Immature natural killer cell (primary cell): ENCODE measurements around the gene S100A9. TPM values are rescaled to one million over a fixed set of nuclear protein-coding genes. Genes with fewer than 3 reads are reported as not detected.
A peak's percentile ranks its signal among the peaks of the same experiment; 100 is the strongest.
"Not testable (repeated sequence)": the region's sequence is repeated elsewhere in the genome, so short reads cannot be mapped to it uniquely, and the experiment has no call there.

Source experiments
- DNase-seq, 3 donors: peaks; one replicate each; pipeline ENCODE4 v3.0.0; 2022; ENCODE audit warnings: mixed read lengths in 1 of 3
- H3K27ac Mint-ChIP-seq, 6 donors: one replicate each; pipeline ENCODE4 v1.8.0; 2020; ENCODE audit warnings: mixed read lengths in 6 of 6, mild to moderate bottlenecking in 5 of 6, inconsistent platforms in 4 of 6, moderate library complexity in 3 of 6
- H3K27me3 Mint-ChIP-seq, 3 donors: one replicate each; pipeline ENCODE4 v1.8.0; 2020 to 2021; ENCODE audit warnings: low read depth in 3 of 3, mild to moderate bottlenecking in 3 of 3, mixed read lengths in 3 of 3, moderate library complexity in 3 of 3, inconsistent platforms in 1 of 3
- H3K36me3 Mint-ChIP-seq, 3 donors: one replicate each; pipeline ENCODE4 v1.8.0; 2020; ENCODE audit warnings: mixed read lengths in 3 of 3, inconsistent platforms in 2 of 3, mild to moderate bottlenecking in 2 of 3
- H3K4me1 Mint-ChIP-seq, 2 donors: one replicate each; pipeline ENCODE4 v1.8.0; 2020; ENCODE audit warnings: inconsistent platforms in 2 of 2, mild to moderate bottlenecking in 2 of 2, mixed read lengths in 2 of 2, moderate library complexity in 1 of 2
- H3K4me3 Mint-ChIP-seq, 5 donors: one replicate each; pipeline ENCODE4 v1.8.0; 2020; ENCODE audit warnings: mild to moderate bottlenecking in 5 of 5, mixed read lengths in 5 of 5, inconsistent platforms in 3 of 5, moderate library complexity in 3 of 5
- H3K9me3 Mint-ChIP-seq, 6 donors: one replicate each; pipeline ENCODE4 v1.8.0; 2020; ENCODE audit warnings: mild to moderate bottlenecking in 6 of 6, mixed read lengths in 6 of 6, inconsistent platforms in 4 of 6, moderate library complexity in 3 of 6
- polyA plus RNA-seq, 3 donors: library from polyadenylated mRNA; unstranded; fragments of 300-500 nt; fragmentation: Illumina TruSeq; gene quantifications; one replicate each; pipeline ENCODE4 v1.2.3, GENCODE V29; 2021

S100A9 gene
- polyA plus RNA-seq, 3 donors from 2014 or later: 38.1 to 109 (median 86.0) TPM

- H3K4me3 Mint-ChIP-seq: no peak overlapping the region
These were observed 19.4 kb upstream of the S100A9 start for GRCh38 chr1:153337980-153338853.

GRCh38 chr1:153339802-153340201 is 17.9 kb upstream of the S100A9 start:
- DNase-seq: no peak
- Mint-ChIP-seq H3K4me3 (no peak overlapping the region), H3K27me3 (peaks cover 12 to 15% (median 13%) of the 10 kb centered on the region in 3 donors), H3K9me3 (no peaks in the 10 kb centered on the region), H3K4me1 (peaks cover 3 to 6% of the 10 kb centered on the region in 2 donors), H3K27ac (no peak overlapping the region), H3K36me3 (no peaks in the 10 kb centered on the region)

More at GRCh38 chr1:153337980-153338853, 19.4 kb upstream of the S100A9 start:
- Mint-ChIP-seq H3K27ac (no peak overlapping the region), H3K36me3 (no peaks in the 10 kb centered on the region), H3K9me3 (no peaks in the 10 kb centered on the region), H3K4me1 (peaks cover 3 to 6% of the 10 kb centered on the region in 2 donors), H3K27me3 (peaks cover 6 to 13% (median 8%) of the 10 kb centered on the region in 3 donors)
- DNase-seq: no peak

- H3K4me3 Mint-ChIP-seq: no peak overlapping the region
- peaks cover 6% of the 10 kb centered on the region in 2 donors for H3K4me1 Mint-ChIP-seq
- no peaks in the 10 kb centered on the region for H3K9me3 Mint-ChIP-seq
- DNase-seq: no peak
- H3K27me3 Mint-ChIP-seq: peaks cover 12 to 15% (median 13%) of the 10 kb centered on the region in 3 donors
- no peak overlapping the region for H3K27ac Mint-ChIP-seq
- H3K36me3 Mint-ChIP-seq: no peaks in the 10 kb centered on the region
These were observed 17.3 kb upstream of the S100A9 start for GRCh38 chr1:153340356-153340755.

GRCh38 chr1:153341431-153341934 is 16.2 kb upstream of the S100A9 start:
- Mint-ChIP-seq H3K4me1 (peaks cover 17% of the 10 kb centered on the region in 2 donors), H3K36me3 (no peaks in the 10 kb centered on the region), H3K9me3 (no peaks in the 10 kb centered on the region), H3K27ac (no peak overlapping the region), H3K4me3 (no peak overlapping the region), H3K27me3 (peaks cover 13 to 16% (median 13%) of the 10 kb centered on the region in 3 donors)
- DNase-seq: no peak

- Mint-ChIP-seq H3K36me3 (no peaks in the 10 kb centered on the region), H3K4me1 (peaks cover 20% of the 10 kb centered on the region in 2 donors), H3K27ac (no peak overlapping the region), H3K4me3 (no peak overlapping the region), H3K9me3 (no peaks in the 10 kb centered on the region), H3K27me3 (peaks cover 15 to 16% (median 16%) of the 10 kb centered on the region in 3 donors)
- no peak for DNase-seq
These were observed 15.5 kb upstream of the S100A9 start for GRCh38 chr1:153342178-153342577.

- Mint-ChIP-seq H3K36me3 (no peaks in the 10 kb centered on the region), H3K9me3 (no peaks in the 10 kb centered on the region), H3K27me3 (peaks cover 18 to 19% (median 19%) of the 10 kb centered on the region in 3 donors), H3K4me3 (no peak overlapping the region), H3K27ac (no peak overlapping the region), H3K4me1 (peaks cover 20% of the 10 kb centered on the region in 2 donors)
- DNase-seq: no peak
These were observed 14.5 kb upstream of the S100A9 start for GRCh38 chr1:153343040-153343681.

GRCh38 chr1:153343811-153344717 is 13.6 kb upstream of the S100A9 start:
- H3K9me3 Mint-ChIP-seq: no peaks in the 10 kb centered on the region
- H3K27ac Mint-ChIP-seq: no peak overlapping the region
- H3K4me1 Mint-ChIP-seq: peaks cover 20% of the 10 kb centered on the region in 2 donors
- no peak for DNase-seq
- no peak overlapping the region for H3K4me3 Mint-ChIP-seq
- peaks cover 16 to 20% (median 19%) of the 10 kb centered on the region in 3 donors for H3K27me3 Mint-ChIP-seq
- no peaks in the 10 kb centered on the region for H3K36me3 Mint-ChIP-seq

- Mint-ChIP-seq H3K4me3 (no peak overlapping the region), H3K36me3 (no peaks in the 10 kb centered on the region), H3K27ac (no peak overlapping the region), H3K27me3 (peaks cover 16 to 20% (median 20%) of the 10 kb centered on the region in 3 donors), H3K4me1 (peaks cover 19 to 20% of the 10 kb centered on the region in 2 donors), H3K9me3 (no peaks in the 10 kb centered on the region)
- no peak for DNase-seq
These were observed 13.0 kb upstream of the S100A9 start for GRCh38 chr1:153344718-153345025.

- DNase-seq: no peak
- Mint-ChIP-seq H3K4me1 (peaks cover 15 to 17% of the 10 kb centered on the region in 2 donors), H3K27me3 (peaks cover 16 to 20% (median 19%) of the 10 kb centered on the region in 3 donors), H3K36me3 (no peaks in the 10 kb centered on the region), H3K4me3 (peak overlapping the region in 2 of 5 donors; percentile 19 to 34), H3K9me3 (no peaks in the 10 kb centered on the region), H3K27ac (no peak overlapping the region)
These were observed 12.2 kb upstream of the S100A9 start for GRCh38 chr1:153345187-153346076.

- no peak for DNase-seq
- peaks cover 15 to 17% of the 10 kb centered on the region in 2 donors for H3K4me1 Mint-ChIP-seq
- peaks cover 14 to 20% (median 17%) of the 10 kb centered on the region in 3 donors for H3K27me3 Mint-ChIP-seq
- H3K27ac Mint-ChIP-seq: no peak overlapping the region
- no peaks in the 10 kb centered on the region for H3K9me3 Mint-ChIP-seq
- peak overlapping the region in 2 of 5 donors; percentile 19 to 34 for H3K4me3 Mint-ChIP-seq
- H3K36me3 Mint-ChIP-seq: no peaks in the 10 kb centered on the region
These were observed 11.5 kb upstream of the S100A9 start for GRCh38 chr1:153346077-153346723.

- not testable (repeated sequence) for H3K9me3 Mint-ChIP-seq, H3K36me3 Mint-ChIP-seq, DNase-seq, H3K4me3 Mint-ChIP-seq, H3K27ac Mint-ChIP-seq
- peaks cover 14 to 20% (median 15%) of the 10 kb centered on the region in 3 donors for H3K27me3 Mint-ChIP-seq
- peaks cover 15 to 17% of the 10 kb centered on the region in 2 donors for H3K4me1 Mint-ChIP-seq
These were observed 10.6 kb upstream of the S100A9 start for GRCh38 chr1:153347049-153347448.

GRCh38 chr1:153347856-153348255 is 9.8 kb upstream of the S100A9 start:
- Mint-ChIP-seq H3K4me3 (no peak overlapping the region), H3K27ac (no peak overlapping the region), H3K27me3 (peaks cover 15 to 19% (median 15%) of the 10 kb centered on the region in 3 donors), H3K4me1 (peaks cover 15 to 17% of the 10 kb centered on the region in 2 donors), H3K9me3 (no peaks in the 10 kb centered on the region), H3K36me3 (no peaks in the 10 kb centered on the region)
- no peak for DNase-seq
